Measurements from ENCODE around the gene CHCHD5. TPM values are rescaled to one million over a fixed set of nuclear protein-coding genes. Genes with fewer than 3 reads are reported as not detected.
"Not testable (repeated sequence)": the region's sequence is repeated elsewhere in the genome, so short reads cannot be mapped to it uniquely, and the experiment has no call there.

The CHCHD5 gene
- total RNA-seq, 1 donor from 2014 or later: 33.2 TPM

GRCh38 chr2:112607680-112608438 is 23.4 kb downstream of the CHCHD5 start:
- TF ChIP-seq, protein P1, sequence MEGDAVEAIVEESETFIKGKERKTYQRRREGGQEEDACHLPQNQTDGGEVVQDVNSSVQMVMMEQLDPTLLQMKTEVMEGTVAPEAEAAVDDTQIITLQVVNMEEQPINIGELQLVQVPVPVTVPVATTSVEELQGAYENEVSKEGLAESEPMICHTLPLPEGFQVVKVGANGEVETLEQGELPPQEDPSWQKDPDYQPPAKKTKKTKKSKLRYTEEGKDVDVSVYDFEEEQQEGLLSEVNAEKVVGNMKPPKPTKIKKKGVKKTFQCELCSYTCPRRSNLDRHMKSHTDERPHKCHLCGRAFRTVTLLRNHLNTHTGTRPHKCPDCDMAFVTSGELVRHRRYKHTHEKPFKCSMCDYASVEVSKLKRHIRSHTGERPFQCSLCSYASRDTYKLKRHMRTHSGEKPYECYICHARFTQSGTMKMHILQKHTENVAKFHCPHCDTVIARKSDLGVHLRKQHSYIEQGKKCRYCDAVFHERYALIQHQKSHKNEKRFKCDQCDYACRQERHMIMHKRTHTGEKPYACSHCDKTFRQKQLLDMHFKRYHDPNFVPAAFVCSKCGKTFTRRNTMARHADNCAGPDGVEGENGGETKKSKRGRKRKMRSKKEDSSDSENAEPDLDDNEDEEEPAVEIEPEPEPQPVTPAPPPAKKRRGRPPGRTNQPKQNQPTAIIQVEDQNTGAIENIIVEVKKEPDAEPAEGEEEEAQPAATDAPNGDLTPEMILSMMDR (IDR thresholded peaks at IDR 0.05; ENCODE audit: unreplicated experiment): no peak

DNA sequence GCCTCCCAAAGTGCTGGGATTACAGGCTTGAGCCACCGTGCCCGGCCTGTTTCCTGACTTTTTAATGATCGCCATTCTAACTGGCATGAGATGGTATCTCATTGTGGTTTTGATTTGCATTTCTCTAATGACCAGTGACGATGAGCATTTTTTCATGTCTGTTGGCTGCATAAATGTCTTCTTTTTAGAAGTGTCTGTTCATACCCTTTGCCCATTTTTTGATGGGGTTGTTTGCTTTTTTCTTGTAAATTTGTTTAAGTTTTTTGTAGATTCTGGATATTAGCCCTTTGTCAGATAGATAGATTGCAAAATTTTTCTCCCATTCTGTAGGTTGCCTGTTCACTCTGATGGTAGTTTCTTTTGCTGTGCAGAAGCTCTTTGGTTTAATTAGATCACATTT is 24.9 kb downstream of the CHCHD5 start:
- not testable (repeated sequence) for H3K4me1 Mint-ChIP-seq; H3K36me3 Mint-ChIP-seq; H3K27ac Mint-ChIP-seq; H3K4me3 Mint-ChIP-seq; DNase-seq (ENCODE audit: low spot score in 2 of 2, unreplicated experiment in 2 of 2)
- Mint-ChIP-seq H3K27me3 (ENCODE audit: low read depth) (peaks cover 23% of the 10 kb centered on the region), H3K9me3 (peaks cover 16% of the 10 kb centered on the region)

More at GRCh38 chr2:112607680-112608438, 23.4 kb downstream of the CHCHD5 start:
- Mint-ChIP-seq H3K27me3 (ENCODE audit: low read depth) (peaks cover 22% of the 10 kb centered on the region), H3K4me3 (no peak overlapping the region), H3K27ac (no peak overlapping the region), H3K36me3 (no peaks in the 10 kb centered on the region), H3K9me3 (peaks cover 11% of the 10 kb centered on the region), H3K4me1 (no peaks in the 10 kb centered on the region)
- DNase-seq (ENCODE audit: low spot score in 2 of 2, unreplicated experiment in 2 of 2): no peak

GRCh38 chr2:112612283-112612682 is 27.9 kb downstream of the CHCHD5 start:
- not testable (repeated sequence) for H3K36me3 Mint-ChIP-seq; DNase-seq (ENCODE audit: low spot score in 2 of 2, unreplicated experiment in 2 of 2); H3K4me1 Mint-ChIP-seq; H3K27ac Mint-ChIP-seq; H3K4me3 Mint-ChIP-seq
- peaks cover 23% of the 10 kb centered on the region for H3K27me3 Mint-ChIP-seq (ENCODE audit: low read depth)
- peaks cover 16% of the 10 kb centered on the region for H3K9me3 Mint-ChIP-seq

DNA sequence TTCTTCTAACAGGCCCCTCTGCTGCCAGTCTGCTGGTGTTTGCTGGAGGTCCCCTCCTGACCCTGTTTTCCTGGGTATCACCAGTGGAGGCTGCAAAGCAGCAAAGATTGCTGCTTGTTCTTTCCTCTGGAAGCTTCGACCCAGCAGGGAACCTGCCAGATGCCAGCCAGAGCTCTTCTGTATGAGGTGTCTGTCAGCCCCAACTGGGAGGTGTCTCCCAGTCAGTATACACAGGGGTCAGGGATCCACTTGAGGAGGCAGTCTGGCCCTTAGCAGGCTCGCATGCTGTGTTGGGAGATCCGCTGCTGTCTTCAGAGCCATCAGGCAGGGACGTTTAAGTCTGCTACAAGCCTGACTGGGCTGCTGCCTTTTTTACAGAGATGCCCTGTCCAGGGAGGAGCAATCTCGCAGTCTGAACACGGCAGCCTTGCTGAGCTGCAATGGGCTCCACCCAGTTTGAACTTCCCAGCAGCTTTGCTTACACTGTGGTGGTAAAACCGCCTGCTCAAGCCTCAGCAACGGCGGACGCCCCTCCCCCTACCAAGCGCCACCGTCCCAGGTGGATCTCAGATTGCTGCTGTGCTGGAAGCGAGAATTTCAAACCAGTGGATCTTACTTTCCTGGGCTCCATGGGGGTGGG is 29.9 kb downstream of the CHCHD5 start:
- Mint-ChIP-seq H3K27ac (no peak overlapping the region), H3K27me3 (ENCODE audit: low read depth) (peaks cover 23% of the 10 kb centered on the region), H3K4me1 (peaks cover 3% of the 10 kb centered on the region), H3K4me3 (no peak overlapping the region), H3K36me3 (no peaks in the 10 kb centered on the region), H3K9me3 (peaks cover 16% of the 10 kb centered on the region)
- no peak for DNase-seq (ENCODE audit: low spot score in 2 of 2, unreplicated experiment in 2 of 2)
- TF ChIP-seq, protein P1 (IDR thresholded peaks at IDR 0.05; ENCODE audit: unreplicated experiment): no peak

DNA sequence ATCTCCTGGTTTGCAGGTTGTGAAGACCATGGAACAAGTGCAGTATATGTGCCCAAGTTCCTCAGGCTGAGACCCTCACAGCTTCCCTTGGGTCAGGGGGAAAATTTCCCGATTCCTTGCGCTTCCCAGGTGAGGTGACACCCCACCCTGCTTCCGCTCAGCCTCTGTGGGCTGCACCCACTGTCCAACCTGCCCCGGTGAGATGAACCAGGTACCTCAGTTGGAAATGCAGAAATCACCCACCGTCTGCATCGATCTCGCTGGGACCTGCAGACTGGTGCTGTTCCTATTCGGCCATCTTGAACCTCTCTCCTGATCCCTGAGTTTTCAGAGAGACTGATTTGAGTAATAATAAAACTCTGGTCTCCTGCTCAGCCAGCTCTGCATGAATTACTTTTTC is 30.6 kb downstream of the CHCHD5 start:
- H3K27ac Mint-ChIP-seq: no peak overlapping the region

DNA sequence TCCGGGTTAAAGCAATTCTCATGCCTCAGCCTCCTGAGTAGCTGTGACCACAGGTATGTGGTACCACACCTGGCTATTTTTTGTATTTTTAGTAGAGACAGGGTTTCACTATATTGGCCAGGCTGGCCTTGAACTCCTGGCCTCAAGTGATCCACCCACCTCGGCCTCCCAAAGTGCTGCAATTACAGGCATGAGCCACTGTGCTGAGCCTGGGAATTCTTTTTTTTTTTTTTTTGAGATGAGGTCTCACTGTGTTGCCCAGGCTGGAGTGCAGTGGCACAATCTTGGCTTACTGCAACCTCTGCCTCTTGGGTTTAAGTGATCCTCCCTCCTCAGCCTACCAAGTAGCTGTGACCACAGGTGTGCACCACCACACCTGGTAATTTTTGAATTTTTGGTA is 31.4 kb downstream of the CHCHD5 start:
- not testable (repeated sequence) for H3K4me3 Mint-ChIP-seq; H3K9me3 Mint-ChIP-seq; H3K4me1 Mint-ChIP-seq; H3K36me3 Mint-ChIP-seq; H3K27ac Mint-ChIP-seq; DNase-seq (ENCODE audit: low spot score in 2 of 2, unreplicated experiment in 2 of 2)
- peaks cover 14% of the 10 kb centered on the region for H3K27me3 Mint-ChIP-seq (ENCODE audit: low read depth)

More for the DNA sequence above, 30.6 kb downstream of the CHCHD5 start:
- H3K4me3 Mint-ChIP-seq: no peak overlapping the region
- peaks cover 9% of the 10 kb centered on the region for H3K9me3 Mint-ChIP-seq
- TF ChIP-seq, protein P1 (IDR thresholded peaks at IDR 0.05; ENCODE audit: unreplicated experiment): no peak
- no peaks in the 10 kb centered on the region for H3K36me3 Mint-ChIP-seq
- no peak for DNase-seq (ENCODE audit: low spot score in 2 of 2, unreplicated experiment in 2 of 2)
- peaks cover 21% of the 10 kb centered on the region for H3K27me3 Mint-ChIP-seq (ENCODE audit: low read depth)
- peaks cover 3% of the 10 kb centered on the region for H3K4me1 Mint-ChIP-seq

GRCh38 chr2:112618383-112618782 is 34.0 kb downstream of the CHCHD5 start:
- TF ChIP-seq, protein P1 (IDR thresholded peaks at IDR 0.05; ENCODE audit: unreplicated experiment): no peak
- Mint-ChIP-seq H3K4me1 (peaks cover 3% of the 10 kb centered on the region), H3K27ac (no peak overlapping the region), H3K4me3 (no peak overlapping the region), H3K36me3 (no peaks in the 10 kb centered on the region), H3K27me3 (ENCODE audit: low read depth) (peaks cover 5% of the 10 kb centered on the region), H3K9me3 (peaks cover 4% of the 10 kb centered on the region)
- DNase-seq (ENCODE audit: low spot score in 2 of 2, unreplicated experiment in 2 of 2): no peak
